ENCODE measurements around the gene CORO7.

DNA sequence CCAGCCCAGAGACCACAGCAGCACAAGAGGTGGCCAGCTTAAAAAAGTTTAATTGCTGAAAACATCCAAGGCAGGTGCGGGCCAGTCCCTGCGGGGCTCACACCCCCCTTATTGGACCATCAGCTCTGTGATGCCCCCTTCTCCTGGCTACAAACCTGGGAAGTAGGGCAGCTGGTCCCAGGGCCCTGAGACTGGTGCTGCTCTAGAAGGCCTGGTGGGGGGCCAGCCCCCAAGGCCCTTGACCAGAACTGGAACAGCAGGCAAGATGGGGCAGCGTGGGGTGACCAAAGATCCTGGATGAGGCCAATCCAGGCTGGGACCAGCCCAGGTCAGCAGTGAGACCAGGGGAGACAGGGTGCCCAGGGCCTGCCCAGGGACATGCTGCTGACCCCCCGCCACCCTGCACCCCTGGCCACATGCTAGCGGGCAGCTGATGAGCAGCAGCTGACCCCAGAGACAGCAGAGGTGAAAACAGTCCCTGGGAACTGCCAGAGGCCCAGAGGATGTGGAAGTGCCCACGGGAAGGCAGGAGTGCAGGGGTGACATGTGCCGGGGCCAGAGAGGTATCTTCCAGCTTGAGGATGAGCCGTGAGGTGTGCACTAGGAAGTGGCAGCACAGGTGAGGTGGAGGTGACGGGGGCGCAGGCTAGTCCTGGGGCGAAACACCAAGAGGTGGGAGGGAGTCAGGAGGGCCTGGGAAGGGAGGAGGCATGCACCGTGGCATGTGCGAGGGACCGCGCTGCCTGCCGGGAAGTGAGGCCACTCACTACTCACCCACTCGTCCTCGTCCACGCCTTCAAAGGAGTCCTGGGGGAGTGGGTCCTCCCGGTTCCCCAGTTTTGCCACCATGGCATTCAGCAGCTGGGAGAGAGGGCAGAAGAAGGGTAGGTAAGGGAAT lies 61.6 kb downstream of the CORO7 start:
- TF ChIP-seq, protein P1, sequence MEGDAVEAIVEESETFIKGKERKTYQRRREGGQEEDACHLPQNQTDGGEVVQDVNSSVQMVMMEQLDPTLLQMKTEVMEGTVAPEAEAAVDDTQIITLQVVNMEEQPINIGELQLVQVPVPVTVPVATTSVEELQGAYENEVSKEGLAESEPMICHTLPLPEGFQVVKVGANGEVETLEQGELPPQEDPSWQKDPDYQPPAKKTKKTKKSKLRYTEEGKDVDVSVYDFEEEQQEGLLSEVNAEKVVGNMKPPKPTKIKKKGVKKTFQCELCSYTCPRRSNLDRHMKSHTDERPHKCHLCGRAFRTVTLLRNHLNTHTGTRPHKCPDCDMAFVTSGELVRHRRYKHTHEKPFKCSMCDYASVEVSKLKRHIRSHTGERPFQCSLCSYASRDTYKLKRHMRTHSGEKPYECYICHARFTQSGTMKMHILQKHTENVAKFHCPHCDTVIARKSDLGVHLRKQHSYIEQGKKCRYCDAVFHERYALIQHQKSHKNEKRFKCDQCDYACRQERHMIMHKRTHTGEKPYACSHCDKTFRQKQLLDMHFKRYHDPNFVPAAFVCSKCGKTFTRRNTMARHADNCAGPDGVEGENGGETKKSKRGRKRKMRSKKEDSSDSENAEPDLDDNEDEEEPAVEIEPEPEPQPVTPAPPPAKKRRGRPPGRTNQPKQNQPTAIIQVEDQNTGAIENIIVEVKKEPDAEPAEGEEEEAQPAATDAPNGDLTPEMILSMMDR (IDR thresholded peaks at IDR 0.05) = no peak
- TF ChIP-seq POLR2A (IDR thresholded peaks at IDR 0.05) (no peak), POLR2AphosphoS5 (IDR thresholded peaks at IDR 0.05; ENCODE audit: insufficient read depth in 1 of 2, low read depth in 1 of 2) (no peak)

Measured in vagina (tissue), 2 donors.